Measurements from ENCODE around the gene FMNL3. TPM values are rescaled to one million over a fixed set of nuclear protein-coding genes. Genes with fewer than 3 reads are reported as not detected.
A peak's percentile ranks its signal among the peaks of the same experiment; 100 is the strongest.

The FMNL3 gene
- polyA plus RNA-seq, 1 experiment, result 13.3 TPM

- ChIA-PET CTCF (interaction anchor here (0.7 to 2.2 kb wide), 13 partner anchors 10 to 291 kb away, joined by 3 to 8 read pairs (median 4); partner anchors contain the start of gene TMBIM6), POLR2A (no interaction called here)
- Histone ChIP-seq H3K4me3 (ENCODE audit: low read depth, low read length) (peak within 1 kb of the TSS; percentile 51), H3K27me3 (ENCODE audit: control insufficient read depth, insufficient read depth, low read length) (peaks cover 2% of the 10 kb centered on the region), H3K36me3 (ENCODE audit: control insufficient read depth, insufficient read depth, low read length) (no peaks in the 10 kb centered on the region)
- peak; percentile 19 for DNase-seq (ENCODE audit: low read depth)
- peak; percentile 32 for TF ChIP-seq CTCF (IDR thresholded peaks at IDR 0.05; ENCODE audit: insufficient read depth, low read depth, low read length)
Measured at GRCh38 chr12:49623142-49623904, 83.9 kb downstream of the FMNL3 start, which contains the start of gene PRPF40B. PRPF40B (plus strand) TSS chr12:49623561; CDS start chr12:49623591, 30 bp downstream.

- CTCF ChIA-PET, result interaction anchor here (0.7 to 2.2 kb wide), 12 partner anchors 11 to 291 kb away, joined by 3 to 8 read pairs (median 4); no protein-coding TSS in a partner anchor
- TF ChIP-seq CTCF (IDR thresholded peaks at IDR 0.05; ENCODE audit: insufficient read depth, low read depth, low read length), result no peak
- Histone ChIP-seq H3K36me3 (ENCODE audit: control insufficient read depth, insufficient read depth, low read length) (no peaks in the 10 kb centered on the region), H3K27me3 (ENCODE audit: control insufficient read depth, insufficient read depth, low read length) (peaks cover 4% of the 10 kb centered on the region), H3K4me3 (ENCODE audit: low read depth, low read length) (peak overlapping the region; percentile 51)
- POLR2A ChIA-PET, result no interaction called here
- DNase-seq (ENCODE audit: low read depth), result no peak
Measured at GRCh38 chr12:49622501-49623141, 84.6 kb downstream of the FMNL3 start.

- Histone ChIP-seq H3K36me3 (ENCODE audit: control insufficient read depth, insufficient read depth, low read length) (no peaks in the 10 kb centered on the region), H3K27me3 (ENCODE audit: control insufficient read depth, insufficient read depth, low read length) (peaks cover 4% of the 10 kb centered on the region), H3K4me3 (ENCODE audit: low read depth, low read length) (peak overlapping the region; percentile 51)
- POLR2A ChIA-PET, result no interaction called here
- CTCF ChIA-PET, result interaction anchor here (1.3 to 2.2 kb wide), 4 partner anchors 16 to 290 kb away, joined by 3 to 8 read pairs (median 6); no protein-coding TSS in a partner anchor
- no peak for DNase-seq (ENCODE audit: low read depth)
- TF ChIP-seq CTCF (IDR thresholded peaks at IDR 0.05; ENCODE audit: insufficient read depth, low read depth, low read length), result no peak
Measured at GRCh38 chr12:49621651-49622500, 85.3 kb downstream of the FMNL3 start.

- no peak for DNase-seq (ENCODE audit: low read depth)
- Histone ChIP-seq H3K27me3 (ENCODE audit: control insufficient read depth, insufficient read depth, low read length) (peaks cover 4% of the 10 kb centered on the region), H3K4me3 (ENCODE audit: low read depth, low read length) (no peak overlapping the region), H3K36me3 (ENCODE audit: control insufficient read depth, insufficient read depth, low read length) (no peaks in the 10 kb centered on the region)
- ChIA-PET CTCF (interaction anchor here (0.9 to 3.0 kb wide), 2 partner anchors 14 to 39 kb away, joined by 3 to 7 read pairs; partner anchors contain the start of gene FAM186B), POLR2A (no interaction called here)
- no peak for TF ChIP-seq CTCF (IDR thresholded peaks at IDR 0.05; ENCODE audit: insufficient read depth, low read depth, low read length)
Measured at GRCh38 chr12:49619286-49619685, 87.9 kb downstream of the FMNL3 start.

Data from BJ (cell line).